ENCODE data around the gene CDV3. TPM values are rescaled to one million over a fixed set of nuclear protein-coding genes. Genes with fewer than 3 reads are reported as not detected.

The CDV3 gene
- polyA plus RNA-seq, 1 experiment: 54.9 TPM

DNA sequence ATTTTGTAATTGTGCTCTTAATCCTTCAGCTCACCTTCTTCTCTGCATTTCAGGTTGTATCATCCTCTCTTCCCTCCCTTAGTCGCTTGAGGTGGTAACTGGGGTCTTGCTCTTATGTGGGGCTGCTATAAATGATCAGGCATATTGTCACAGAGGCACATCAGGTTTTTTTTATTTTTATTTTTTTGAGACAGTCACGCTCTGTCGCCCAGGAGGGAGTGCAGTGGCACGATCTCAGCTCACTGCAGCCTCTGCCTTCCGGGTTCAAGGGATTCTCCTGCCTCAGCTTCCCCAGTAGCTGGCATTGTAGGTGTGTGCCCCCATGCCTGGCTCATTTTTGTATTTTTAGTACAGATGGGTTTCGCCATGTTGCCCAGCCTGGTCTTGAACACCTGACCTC lies 9.9 kb downstream of the CDV3 start:
- ChIA-PET CTCF (no interaction called here), POLR2A (no interaction called here)
- peaks cover 13% of the 10 kb centered on the region for H3K36me3 ChIP-seq (ENCODE audit: control insufficient read depth, insufficient read depth, low read length)
- TF ChIP-seq, protein P1, sequence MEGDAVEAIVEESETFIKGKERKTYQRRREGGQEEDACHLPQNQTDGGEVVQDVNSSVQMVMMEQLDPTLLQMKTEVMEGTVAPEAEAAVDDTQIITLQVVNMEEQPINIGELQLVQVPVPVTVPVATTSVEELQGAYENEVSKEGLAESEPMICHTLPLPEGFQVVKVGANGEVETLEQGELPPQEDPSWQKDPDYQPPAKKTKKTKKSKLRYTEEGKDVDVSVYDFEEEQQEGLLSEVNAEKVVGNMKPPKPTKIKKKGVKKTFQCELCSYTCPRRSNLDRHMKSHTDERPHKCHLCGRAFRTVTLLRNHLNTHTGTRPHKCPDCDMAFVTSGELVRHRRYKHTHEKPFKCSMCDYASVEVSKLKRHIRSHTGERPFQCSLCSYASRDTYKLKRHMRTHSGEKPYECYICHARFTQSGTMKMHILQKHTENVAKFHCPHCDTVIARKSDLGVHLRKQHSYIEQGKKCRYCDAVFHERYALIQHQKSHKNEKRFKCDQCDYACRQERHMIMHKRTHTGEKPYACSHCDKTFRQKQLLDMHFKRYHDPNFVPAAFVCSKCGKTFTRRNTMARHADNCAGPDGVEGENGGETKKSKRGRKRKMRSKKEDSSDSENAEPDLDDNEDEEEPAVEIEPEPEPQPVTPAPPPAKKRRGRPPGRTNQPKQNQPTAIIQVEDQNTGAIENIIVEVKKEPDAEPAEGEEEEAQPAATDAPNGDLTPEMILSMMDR (IDR thresholded peaks at IDR 0.05; ENCODE audit: insufficient read depth, low read depth, low read length): no peak
- H3K27me3 ChIP-seq (ENCODE audit: control insufficient read depth, insufficient read depth, low read length): no peaks in the 10 kb centered on the region
- DNase-seq (ENCODE audit: low read depth): no peak
- H3K4me3 ChIP-seq (ENCODE audit: low read depth, low read length): no peak overlapping the region

DNA sequence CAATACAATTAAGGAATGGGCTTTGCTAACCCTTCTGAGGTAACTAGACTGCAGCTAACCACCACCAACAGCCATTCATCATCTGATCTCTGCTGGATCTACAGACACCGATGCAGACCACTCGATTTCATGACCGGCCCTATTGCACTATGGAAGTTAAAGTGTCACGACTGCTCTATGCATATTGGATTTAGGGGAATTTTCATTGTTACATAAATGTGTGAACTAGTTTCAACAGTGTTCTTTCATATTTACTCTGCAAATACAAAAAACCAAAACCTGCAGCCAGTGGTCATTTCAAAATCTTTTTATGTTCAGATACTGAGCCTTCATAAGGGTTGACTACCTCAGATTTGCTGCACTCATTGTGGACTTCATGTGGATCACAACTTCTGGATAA lies 14.5 kb downstream of the CDV3 start:
- H3K4me3 ChIP-seq (ENCODE audit: low read depth, low read length): no peak overlapping the region
- CTCF ChIA-PET: interaction anchor here (0.6 to 1.2 kb wide), 4 partner anchors 9 to 131 kb away, joined by 3 to 5 read pairs (median 3); no protein-coding TSS in a partner anchor
- TF ChIP-seq, protein P1 (IDR thresholded peaks at IDR 0.05; ENCODE audit: insufficient read depth, low read depth, low read length): no peak
- POLR2A ChIA-PET: interaction anchor here (0.6 kb wide), 2 partner anchors 9 to 94 kb away, joined by 3 read pairs; no protein-coding TSS in a partner anchor
- no peak for DNase-seq (ENCODE audit: low read depth)
- no peaks in the 10 kb centered on the region for H3K27me3 ChIP-seq (ENCODE audit: control insufficient read depth, insufficient read depth, low read length)
- peaks cover 12% of the 10 kb centered on the region for H3K36me3 ChIP-seq (ENCODE audit: control insufficient read depth, insufficient read depth, low read length)

- POLR2A ChIA-PET: no interaction called here
- no peak overlapping the region for H3K4me3 ChIP-seq (ENCODE audit: low read depth, low read length)
- H3K27me3 ChIP-seq (ENCODE audit: control insufficient read depth, insufficient read depth, low read length): no peaks in the 10 kb centered on the region
- TF ChIP-seq, protein P1 (IDR thresholded peaks at IDR 0.05; ENCODE audit: insufficient read depth, low read depth, low read length): no peak
- DNase-seq (ENCODE audit: low read depth): no peak
- H3K36me3 ChIP-seq (ENCODE audit: control insufficient read depth, insufficient read depth, low read length): peaks cover 9% of the 10 kb centered on the region
- CTCF ChIA-PET: no interaction called here
These were observed 15.4 kb downstream of the CDV3 start for GRCh38 chr3:133588784-133589465.

DNA sequence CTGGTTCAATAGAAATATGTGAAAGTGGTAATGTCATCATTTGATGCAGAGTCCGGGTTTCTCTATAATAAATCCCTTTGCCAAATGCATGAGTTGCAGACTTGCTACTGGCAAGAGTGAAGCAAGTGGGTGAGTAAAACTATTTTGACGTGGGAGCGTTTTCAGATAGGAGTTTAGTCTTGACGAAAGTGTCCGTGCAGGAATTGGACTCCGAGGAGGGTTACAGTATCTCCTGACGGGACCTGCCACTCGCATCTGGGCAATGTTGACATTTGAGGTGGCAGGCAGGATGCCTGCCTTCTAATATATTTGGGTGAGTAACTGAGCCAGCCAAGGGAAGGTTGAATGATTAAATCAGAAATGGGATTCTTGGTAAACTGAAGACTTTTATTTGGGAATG lies 16.0 kb downstream of the CDV3 start:
- no peaks in the 10 kb centered on the region for H3K27me3 ChIP-seq (ENCODE audit: control insufficient read depth, insufficient read depth, low read length)
- TF ChIP-seq, protein P1 (IDR thresholded peaks at IDR 0.05; ENCODE audit: insufficient read depth, low read depth, low read length): no peak
- H3K36me3 ChIP-seq (ENCODE audit: control insufficient read depth, insufficient read depth, low read length): peaks cover 9% of the 10 kb centered on the region
- DNase-seq (ENCODE audit: low read depth): no peak
- H3K4me3 ChIP-seq (ENCODE audit: low read depth, low read length): no peak overlapping the region
- POLR2A ChIA-PET: no interaction called here
- CTCF ChIA-PET: no interaction called here

DNA sequence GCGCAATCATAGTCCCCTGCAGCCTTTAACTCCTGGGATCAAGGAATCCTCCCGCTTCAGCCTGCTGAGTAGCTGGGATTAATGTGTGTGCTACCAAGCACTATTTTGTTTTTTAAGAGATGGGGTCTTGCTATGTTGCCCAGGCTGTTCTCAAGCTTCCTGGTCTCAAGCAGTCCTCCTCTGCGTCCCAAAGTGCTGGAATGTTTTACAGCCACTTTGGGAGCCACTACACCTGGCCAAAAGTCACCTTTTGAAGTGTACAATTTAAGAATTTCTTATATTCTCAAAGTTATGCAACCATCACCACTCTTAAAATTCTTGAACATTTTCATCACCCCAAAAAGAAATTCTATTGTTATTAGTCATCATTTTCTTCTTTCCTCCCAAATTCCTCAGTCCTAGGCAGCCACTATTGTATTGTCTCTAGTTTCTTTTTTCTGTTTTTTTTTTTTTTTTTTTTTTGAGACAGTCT lies 17.8 kb downstream of the CDV3 start:
- CTCF ChIA-PET: interaction anchor here (1.0 kb wide), 1 partner anchor 112 kb away, joined by 3 read pairs; no protein-coding TSS in a partner anchor

More for the DNA sequence above, 17.8 kb downstream of the CDV3 start:
- Histone ChIP-seq H3K27me3 (ENCODE audit: control insufficient read depth, insufficient read depth, low read length) (no peaks in the 10 kb centered on the region), H3K36me3 (ENCODE audit: control insufficient read depth, insufficient read depth, low read length) (peaks cover 8% of the 10 kb centered on the region), H3K4me3 (ENCODE audit: low read depth, low read length) (no peak overlapping the region)
- DNase-seq (ENCODE audit: low read depth): no peak
- POLR2A ChIA-PET: no interaction called here
- TF ChIP-seq, protein P1 (IDR thresholded peaks at IDR 0.05; ENCODE audit: insufficient read depth, low read depth, low read length): no peak

All from BJ (cell line).